HG03354 (cell line): Measurements from ENCODE around the gene MRPL44.
A peak's percentile ranks its signal among the peaks of the same experiment; 100 is the strongest.

Experiments used
- ATAC-seq: cut with Tn5 transposase; IDR thresholded peaks from one replicate; pipeline ENCODE4 v1.9.1; 2021; ENCODE audit warnings: mild to moderate bottlenecking; ENCODE audit not compliant: unreplicated experiment, poor library complexity, severe bottlenecking

MRPL44 gene

GRCh38 chr2:223957092-223957851 lies at the start of gene MRPL44:
MRPL44 (plus strand) TSS chr2:223957463; CDS start chr2:223957473, 10 bp downstream.
- peak; percentile 92 for ATAC-seq

GRCh38 chr2:223908304-223908998 lies 48.8 kb upstream of the MRPL44 start:
- ATAC-seq: no peak

GRCh38 chr2:223909001-223909741 lies 48.1 kb upstream of the MRPL44 start:
- no peak for ATAC-seq

- ATAC-seq: no peak
These were observed 42.9 kb upstream of the MRPL44 start for GRCh38 chr2:223914324-223914723.

GRCh38 chr2:223915071-223915470 lies 42.2 kb upstream of the MRPL44 start:
- ATAC-seq: no peak

- no peak for ATAC-seq
These were observed 40.9 kb upstream of the MRPL44 start for GRCh38 chr2:223916181-223916920.

- no peak for ATAC-seq
These were observed 38.6 kb upstream of the MRPL44 start for GRCh38 chr2:223918671-223919134.

- no peak for ATAC-seq
These were observed 37.2 kb upstream of the MRPL44 start for GRCh38 chr2:223920109-223920508.

GRCh38 chr2:223921204-223921603 lies 36.1 kb upstream of the MRPL44 start:
- no peak for ATAC-seq

- ATAC-seq: no peak
These were observed 35.0 kb upstream of the MRPL44 start for GRCh38 chr2:223922308-223922707.

- no peak for ATAC-seq
These were observed 33.3 kb upstream of the MRPL44 start for GRCh38 chr2:223923976-223924375.

GRCh38 chr2:223925106-223925505 lies 32.2 kb upstream of the MRPL44 start:
- ATAC-seq: no peak

GRCh38 chr2:223928113-223929006 lies 28.9 kb upstream of the MRPL44 start:
- ATAC-seq: no peak

- ATAC-seq: no peak
These were observed 27.6 kb upstream of the MRPL44 start for GRCh38 chr2:223929571-223930102.

- no peak for ATAC-seq
These were observed 26.9 kb upstream of the MRPL44 start for GRCh38 chr2:223930103-223930976.

GRCh38 chr2:223932816-223933800 lies 24.2 kb upstream of the MRPL44 start:
- ATAC-seq: no peak

- no peak for ATAC-seq
These were observed 22.4 kb upstream of the MRPL44 start for GRCh38 chr2:223934870-223935269.
